Activated CD8-positive, alpha-beta memory T cell treated with anti-CD3 and anti-CD28 coated beads for 1 hour (primary cell): ENCODE data around the gene BCORL1.

ENCODE experiments used
- DNase-seq, 2 donors: peaks; one replicate each; pipeline ENCODE4 v3.0.0-alpha.2; 2020; ENCODE audit warnings: low read depth in 1 of 2; ENCODE audit errors: extremely low read depth in 1 of 2

BCORL1 gene

GRCh38 chrX:130055899-130056298 is 73.5 kb downstream of the BCORL1 start:
- no peak for DNase-seq

GRCh38 chrX:130057209-130057608 is 74.8 kb downstream of the BCORL1 start:
- no peak for DNase-seq

GRCh38 chrX:130058652-130059051 is 76.2 kb downstream of the BCORL1 start:
- no peak for DNase-seq

GRCh38 chrX:130060122-130061069 is 78.0 kb downstream of the BCORL1 start:
- peak; percentile 42 to 75 for DNase-seq

- no peak for DNase-seq
Observed at GRCh38 chrX:130066975-130067615, 84.7 kb downstream of the BCORL1 start.

GRCh38 chrX:130071611-130072344 is 89.3 kb downstream of the BCORL1 start:
- no peak for DNase-seq

- DNase-seq: no peak
Observed at GRCh38 chrX:130072345-130072740, 89.9 kb downstream of the BCORL1 start.

- no peak for DNase-seq
Observed at GRCh38 chrX:130075777-130076176, 93.3 kb downstream of the BCORL1 start.

- DNase-seq: peak in 1 of 2 donors; percentile 26
Observed at GRCh38 chrX:130079824-130080406, 97.5 kb downstream of the BCORL1 start.

GRCh38 chrX:130080791-130081367 is 98.4 kb downstream of the BCORL1 start:
- DNase-seq: no peak

- DNase-seq: no peak
Observed at GRCh38 chrX:130081421-130082045, 99.1 kb downstream of the BCORL1 start.

GRCh38 chrX:130082244-130083106 is 100.0 kb downstream of the BCORL1 start:
- peak; percentile 33 to 42 for DNase-seq

- DNase-seq: no peak
Observed at GRCh38 chrX:130083107-130083490, 100.7 kb downstream of the BCORL1 start.

GRCh38 chrX:130083656-130084382 is 101.4 kb downstream of the BCORL1 start:
- DNase-seq: no peak

GRCh38 chrX:130084631-130085237 is 102.3 kb downstream of the BCORL1 start:
- no peak for DNase-seq

- no peak for DNase-seq
Observed at GRCh38 chrX:130085551-130086446, 103.4 kb downstream of the BCORL1 start.
